IMR-90 (cell line): Measurements from ENCODE around the gene UBE3C. TPM values are rescaled to one million over a fixed set of nuclear protein-coding genes. Genes with fewer than 3 reads are reported as not detected.

Source experiments
- ATAC-seq: fragments of 200-7000 bp; cut with Tn5 transposase; 2 replicates; pipeline ENCODE4 v1.9.1; 2020; ENCODE audit warnings: low read depth, mild to moderate bottlenecking, moderate library complexity
- BruUV-seq: library from RNA; stranded (reverse); fragments of 400-500 nt; replicated peaks from 2 replicates; lab custom pipeline; 2021; lab: Mats Ljungman, UMichigan
- CTCF ChIA-PET: fragments of 300-600 bp; formaldehyde crosslinking; extraction: SDS; loops from one replicate; lab custom pipeline; 2021; ENCODE audit warnings: antibody characterized with exemption; lab: Yijun Ruan, JAX
- POLR2A ChIA-PET: fragments of 300-600 bp; sonication (Branson Sonifier 250); formaldehyde crosslinking; loops from one replicate; lab custom pipeline; 2022; ENCODE audit warnings: antibody characterized with exemption; ENCODE audit not compliant: unreplicated experiment; lab: Charles Lee
- DNase-seq: peaks from one replicate; pipeline ENCODE4 v3.0.0; 2013
- H2AFZ ChIP-seq: replicated peaks from 2 replicates; pipeline ENCODE3; 2013; ENCODE audit warnings: low read length, mild to moderate bottlenecking; ENCODE audit not compliant: poor library complexity
- H2AK5ac ChIP-seq: 2 replicates; pipeline ENCODE4 v1.6.1; 2013; ENCODE audit warnings: low read depth, low read length, inconsistent platforms
- H2AK9ac ChIP-seq: replicated peaks from 2 replicates; pipeline ENCODE3; 2013; ENCODE audit warnings: mild to moderate bottlenecking, low read depth, low read length, moderate library complexity; ENCODE audit not compliant: poor library complexity
- H2BK120ac ChIP-seq: 2 replicates; pipeline ENCODE4 v1.6.1; 2013; ENCODE audit warnings: low read depth, low read length, inconsistent platforms
- H2BK15ac ChIP-seq: 3 replicates; pipeline ENCODE4 v1.6.1; 2013; ENCODE audit warnings: low read depth, low read length, inconsistent platforms
- H2BK20ac ChIP-seq: 2 replicates; pipeline ENCODE4 v1.6.1; 2013; ENCODE audit warnings: low read depth, mild to moderate bottlenecking, inconsistent platforms, low read length, moderate library complexity
- H2BK5ac ChIP-seq: 2 replicates; pipeline ENCODE4 v1.6.1; 2013; ENCODE audit warnings: mild to moderate bottlenecking, low read depth, low read length, inconsistent platforms; ENCODE audit not compliant: poor library complexity, severe bottlenecking
- H3K14ac ChIP-seq: replicated peaks from 2 replicates; pipeline ENCODE4 v1.6.1; 2013; ENCODE audit warnings: low read depth, low read length, inconsistent platforms
- H3K18ac ChIP-seq: 2 replicates; pipeline ENCODE4 v1.6.1; 2013; ENCODE audit warnings: low read depth, low read length, control low read depth
- H3K23ac ChIP-seq: 2 replicates; pipeline ENCODE4 v1.6.1; 2013; ENCODE audit warnings: low read depth, low read length, inconsistent platforms
- H3K27ac ChIP-seq: 2 replicates; pipeline ENCODE4 v1.5.1; 2013; ENCODE audit warnings: mild to moderate bottlenecking, control low read depth, low read length; ENCODE audit not compliant: insufficient read depth
- H3K27me3 ChIP-seq: 2 replicates; pipeline ENCODE4 v1.6.1; 2013; ENCODE audit warnings: low read length; ENCODE audit not compliant: control insufficient read depth, insufficient read depth
- H3K36me3 ChIP-seq: 2 replicates; pipeline ENCODE4 v1.6.1; 2013; ENCODE audit warnings: low read length, mixed read lengths; ENCODE audit not compliant: control insufficient read depth, insufficient read depth
- H3K4ac ChIP-seq: 2 replicates; pipeline ENCODE4 v1.6.1; 2013; ENCODE audit warnings: low read depth, low read length, inconsistent platforms
- H3K4me1 ChIP-seq: 2 replicates; pipeline ENCODE4 v1.6.1; 2013; ENCODE audit warnings: low read length, mixed read lengths; ENCODE audit not compliant: control insufficient read depth, insufficient read depth
- H3K4me2 ChIP-seq: 2 replicates; pipeline ENCODE4 v1.6.1; 2013; ENCODE audit warnings: low read depth, mild to moderate bottlenecking, control low read depth, low read length, moderate library complexity
- H3K4me3 ChIP-seq: 2 replicates; pipeline ENCODE4 v1.5.1; 2013; ENCODE audit warnings: low read depth, mild to moderate bottlenecking, control low read depth, low read length, moderate library complexity; ENCODE audit not compliant: insufficient read depth
- H3K56ac ChIP-seq: 2 replicates; pipeline ENCODE4 v1.6.1; 2013; ENCODE audit warnings: low read length, inconsistent platforms; ENCODE audit not compliant: insufficient read depth; ENCODE audit errors: extremely low read depth
- H3K79me1 ChIP-seq, 2 experiments: 2 replicates each; pipeline ENCODE4 v1.6.1; 2013; ENCODE audit warnings: low read length in 2 of 2, inconsistent platforms in 1 of 2, low read depth in 1 of 2
- H3K9ac ChIP-seq: 2 replicates; pipeline ENCODE4 v1.6.1; 2013; ENCODE audit warnings: low read depth, low read length, control low read depth
- H3K9me1 ChIP-seq: 2 replicates; pipeline ENCODE4 v1.6.1; 2013; ENCODE audit warnings: low read length, inconsistent platforms; ENCODE audit not compliant: insufficient read depth
- H3K9me3 ChIP-seq: 2 replicates; pipeline ENCODE4 v1.6.1; 2013; ENCODE audit warnings: low read length; ENCODE audit not compliant: control insufficient read depth, insufficient read depth
- H4K20me1 ChIP-seq: 2 replicates; pipeline ENCODE4 v1.6.1; 2013; ENCODE audit warnings: low read length, inconsistent platforms; ENCODE audit not compliant: insufficient read depth
- H4K5ac ChIP-seq: 2 replicates; pipeline ENCODE4 v1.6.1; 2013; ENCODE audit warnings: mild to moderate bottlenecking, low read depth, low read length, control low read depth
- H4K8ac ChIP-seq, 2 experiments: 2 replicates each; pipeline ENCODE4 v1.6.1; 2013; ENCODE audit warnings: low read depth in 2 of 2, low read length in 2 of 2, control low read depth in 1 of 2, inconsistent platforms in 1 of 2
- H4K91ac ChIP-seq: 2 replicates; pipeline ENCODE4 v1.6.1; 2013; ENCODE audit warnings: low read depth, low read length, inconsistent platforms; ENCODE audit not compliant: insufficient read depth
- CEBPB ChIP-seq: IDR thresholded peaks from 2 replicates; pipeline ENCODE4 v1.6.1; 2012; ENCODE audit warnings: low read depth, low read length, improper control_type of control experiment
- CHD1 ChIP-seq: IDR thresholded peaks from 2 replicates; pipeline ENCODE4 v1.6.1; 2012; ENCODE audit warnings: low read depth, low read length, improper control_type of control experiment
- CTCF ChIP-seq: conservative IDR thresholded peaks from 2 replicates; pipeline ENCODE4 v1.5.1; 2012; ENCODE audit warnings: mild to moderate bottlenecking, low read depth, low read length, improper control_type of control experiment
- ELK1 ChIP-seq: fragments of 150-350 bp; IDR thresholded peaks from 2 replicates; pipeline ENCODE4 v1.6.1; 2016; ENCODE audit warnings: low read depth, mild to moderate bottlenecking, low read length, moderate library complexity, borderline replicate concordance
- MAFK ChIP-seq: IDR thresholded peaks from 2 replicates; pipeline ENCODE4 v1.6.1; 2012; ENCODE audit warnings: low read depth, low read length, improper control_type of control experiment
- MXI1 ChIP-seq: IDR thresholded peaks from 2 replicates; pipeline ENCODE4 v1.6.1; 2012; ENCODE audit warnings: low read depth, mild to moderate bottlenecking, low read length, moderate library complexity, borderline replicate concordance
- POLR2A ChIP-seq: IDR thresholded peaks from 2 replicates; pipeline ENCODE4 v1.6.1; 2012; ENCODE audit warnings: mild to moderate bottlenecking, low read depth, low read length
- RAD21 ChIP-seq: IDR thresholded peaks from 2 replicates; pipeline ENCODE4 v1.6.1; 2012; ENCODE audit warnings: low read length, improper control_type of control experiment
- RCOR1 ChIP-seq: IDR thresholded peaks from 2 replicates; pipeline ENCODE4 v1.6.1; 2012; ENCODE audit warnings: mild to moderate bottlenecking, low read length, improper control_type of control experiment; ENCODE audit not compliant: insufficient replicate concordance
- RFX5 ChIP-seq: IDR thresholded peaks from 2 replicates; pipeline ENCODE4 v1.8.0; 2012; ENCODE audit warnings: low read depth, mild to moderate bottlenecking, low read length, moderate library complexity
- USF2 ChIP-seq: fragments of 150-350 bp; IDR thresholded peaks from 2 replicates; pipeline ENCODE4 v1.6.1; 2017; ENCODE audit warnings: mild to moderate bottlenecking, antibody characterized with exemption, low read length, low read depth
- WGBS, 2 experiments: methylation state at CpG; one replicate each; pipeline versions ENCODE4 v1.1.5 to v1.1.7; 2013; ENCODE audit warnings: missing lambda C conversion rate in 2 of 2; ENCODE audit not compliant: insufficient read length in 1 of 2; ENCODE audit errors: extremely low coverage in 2 of 2; 5-methylcytosine and 5-hydroxymethylcytosine counted together
- dilution Hi-C: fragments of 300-500 bp; cut with HindIII; formaldehyde crosslinking; loops from one replicate; pipeline ENCODE4 v1.14.3; 2018; ENCODE audit warnings: low sequenced_read_pairs; ENCODE audit not compliant: unreplicated experiment
- in situ Hi-C: fragments of 300-500 bp; cut with MboI; formaldehyde crosslinking; loops from 3 replicates; pipeline ENCODE4 v1.14.3; 2019; ENCODE audit warnings: low sequenced_read_pairs, inconsistent platforms, mixed read lengths
- intact Hi-C: fragments of 100-400 bp; cut with micrococcal nuclease; formaldehyde crosslinking; loops from 2 replicates; pipeline ENCODE4 v1.10.0; 2022
- polyA plus RNA-seq, 3 experiments: library from polyadenylated mRNA; depleted of rRNA; stranded (reverse); fragments of >200 nt; gene quantifications; 2 replicates each; pipeline ENCODE4 v1.2.3, GENCODE V29; 2012; ENCODE audit warnings: low replicate concordance in 1 of 3
- total RNA-seq: library from RNA; depleted of rRNA; stranded (reverse); fragments of >200 nt; gene quantifications from 2 replicates; pipeline ENCODE4 v1.2.3, GENCODE V29; 2012

The UBE3C gene
- total and polyA plus RNA-seq, 2 of the 4 experiments (the other 2 are of a cell fraction) = 43.0 to 60.6 TPM

GRCh38 chr7:157208571-157209413, 70.1 kb downstream of the UBE3C start:
- peaks cover 7% of the 10 kb centered on the region; the same call in 1 of the 2 replicates for H4K20me1 ChIP-seq
- H4K91ac ChIP-seq = no peak overlapping the region
- no peak overlapping the region for H3K4ac ChIP-seq
- H3K4me2 ChIP-seq = no peak overlapping the region
- peaks cover 7 to 17% of the 10 kb centered on the region in 2 experiments; a peak in 3 of 4 replicates for H3K79me1 ChIP-seq
- H3K18ac ChIP-seq = no peak overlapping the region
- in situ Hi-C loops (no loop called here), intact Hi-C loops (no loop called here), dilution Hi-C loops (no loop called here)
- no peaks in the 10 kb centered on the region for H3K27me3 ChIP-seq
- H3K4me3 ChIP-seq = no peak overlapping the region
- H3K23ac ChIP-seq = no peak overlapping the region
- BruUV-seq = no TSS peak
- ATAC-seq = no peak
- H2AK5ac ChIP-seq = no peak overlapping the region
- H2AK9ac ChIP-seq = no peak overlapping the region
- no peak overlapping the region for H2BK20ac ChIP-seq
- ChIA-PET CTCF (interaction anchor here (1.5 kb wide), 1 partner anchor 17 kb away, joined by 3 read pairs; no protein-coding TSS in a partner anchor), POLR2A (no interaction called here)
- H3K9ac ChIP-seq = no peak overlapping the region
- no peak overlapping the region for H2BK5ac ChIP-seq
- H4K5ac ChIP-seq = no peak overlapping the region
- H3K4me1 ChIP-seq = no peaks in the 10 kb centered on the region
- no peaks in the 10 kb centered on the region for H3K9me3 ChIP-seq
- H3K56ac ChIP-seq = no peak overlapping the region
- no peaks in the 10 kb centered on the region for H3K9me1 ChIP-seq
- TF ChIP-seq CEBPB (no peak), RCOR1 (no peak), RFX5 (no peak), RAD21 (no peak), MAFK (no peak), ELK1 (no peak), POLR2A (no peak), CTCF (no peak), MXI1 (no peak), USF2 (no peak), CHD1 (no peak)
- H2BK120ac ChIP-seq = no peak overlapping the region
- no peak overlapping the region for H3K27ac ChIP-seq
- no peak for DNase-seq
- H2AFZ ChIP-seq = no peak overlapping the region
- WGBS, 2 experiments = 100% methylated on average over 2 of the region's 10 CpGs; no CpG with 5 or more reads in 1 of the 2 experiments
- H3K36me3 ChIP-seq = peaks cover 19% of the 10 kb centered on the region
- no peak overlapping the region for H2BK15ac ChIP-seq
- no peak overlapping the region for H3K14ac ChIP-seq
- no peak overlapping the region for H4K8ac ChIP-seq
